PC-9 (cell line): ENCODE results near the gene LIPI. TPM values are rescaled to one million over a fixed set of nuclear protein-coding genes. Genes with fewer than 3 reads are reported as not detected.

Source experiments
- BruUV-seq: library from RNA; stranded (reverse); fragments of 400-500 nt; replicated peaks from 2 replicates; lab custom pipeline; 2021; lab: Mats Ljungman, UMichigan
- CTCF ChIA-PET: fragments of 300-600 bp; sonication (Branson Sonifier 250); formaldehyde crosslinking; loops from one replicate; lab custom pipeline; 2022; ENCODE audit warnings: antibody characterized with exemption; lab: Charles Lee
- POLR2A ChIA-PET: fragments of 300-600 bp; sonication (Branson Sonifier 250); formaldehyde crosslinking; loops from one replicate; lab custom pipeline; 2022; ENCODE audit warnings: antibody characterized with exemption; ENCODE audit not compliant: unreplicated experiment; lab: Charles Lee
- DNase-seq, 2 experiments: peaks; one replicate each; pipeline versions ENCODE4 v3.0.0 to v3.0.0-alpha.2; 2015 to 2022; ENCODE audit warnings: mixed read lengths in 1 of 2
- H2AFZ ChIP-seq: fragments of 200-600 bp; sonication (generic); 2 replicates; pipeline ENCODE4 v1.8.1; 2017; ENCODE audit warnings: antibody characterized with exemption
- H3F3A ChIP-seq: fragments of 200-600 bp; sonication (generic); 2 replicates; pipeline ENCODE4 v1.8.1; 2017; ENCODE audit warnings: antibody characterized with exemption, mild to moderate bottlenecking, low read depth; ENCODE audit not compliant: insufficient read depth
- H3K27ac ChIP-seq: fragments of 200-600 bp; sonication (generic); 2 replicates; pipeline ENCODE4 v1.6.1; 2016; ENCODE audit warnings: mixed run types
- H3K27me3 ChIP-seq: fragments of 200-600 bp; sonication (generic); 2 replicates; pipeline ENCODE4 v1.6.1; 2016; ENCODE audit warnings: low read depth, mixed run types; ENCODE audit not compliant: insufficient read depth
- H3K36me3 ChIP-seq: fragments of 200-600 bp; sonication (generic); 2 replicates; pipeline ENCODE4 v1.6.1; 2016; ENCODE audit warnings: low read depth, mixed run types
- H3K4me1 ChIP-seq: fragments of 200-600 bp; sonication (generic); replicated peaks from 2 replicates; pipeline ENCODE4 v1.6.1; 2016; ENCODE audit warnings: mixed run types; ENCODE audit not compliant: insufficient read depth
- H3K4me2 ChIP-seq: fragments of 200-600 bp; sonication (generic); 2 replicates; pipeline ENCODE4 v1.6.1; 2017; ENCODE audit warnings: mixed run types
- H3K4me3 ChIP-seq: fragments of 200-600 bp; sonication (generic); 2 replicates; pipeline ENCODE4 v1.6.1; 2016; ENCODE audit warnings: mixed run types
- H3K79me2 ChIP-seq: fragments of 200-600 bp; sonication (generic); 2 replicates; pipeline ENCODE4 v1.6.1; 2017; ENCODE audit warnings: low read depth, mixed run types
- H3K9me2 ChIP-seq: fragments of 200-600 bp; sonication (generic); 2 replicates; pipeline ENCODE4 v1.8.1; 2017; ENCODE audit warnings: mild to moderate bottlenecking; ENCODE audit not compliant: insufficient read depth
- H3K9me3 ChIP-seq: fragments of 200-600 bp; sonication (generic); 2 replicates; pipeline ENCODE4 v1.8.1; 2016; ENCODE audit warnings: low read depth; ENCODE audit not compliant: insufficient read depth
- H4K20me1 ChIP-seq: fragments of 200-600 bp; sonication (generic); 2 replicates; pipeline ENCODE4 v1.8.1; 2017; ENCODE audit not compliant: insufficient read depth
- CTCF ChIP-seq: fragments of 200-600 bp; sonication (generic); conservative IDR thresholded peaks from 2 replicates; pipeline ENCODE4 v1.6.1; 2017; ENCODE audit warnings: mixed run types, antibody characterized with exemption, mild to moderate bottlenecking, moderate library complexity
- EZH2 ChIP-seq: fragments of 200-600 bp; sonication (generic); IDR thresholded peaks from 2 replicates; pipeline ENCODE4 v1.8.0; 2017; ENCODE audit warnings: antibody characterized with exemption, low read depth
- intact Hi-C: fragments of 100-400 bp; cut with micrococcal nuclease; formaldehyde crosslinking; loops from one replicate; pipeline ENCODE4 v1.10.0; 2022; ENCODE audit not compliant: unreplicated experiment
- total RNA-seq: library from RNA; stranded (reverse); gene quantifications from 2 replicates; pipeline ENCODE4 v1.2.3, GENCODE V29; 2021

LIPI gene
- total RNA-seq, 1 experiment from 2014 or later: not detected

GRCh38 chr21:14097881-14098499 lies 112.8 kb downstream of the LIPI start:
- POLR2A ChIA-PET: no interaction called here
- intact Hi-C loops: no loop called here
- no peaks in the 10 kb centered on the region for H3F3A ChIP-seq

DNA sequence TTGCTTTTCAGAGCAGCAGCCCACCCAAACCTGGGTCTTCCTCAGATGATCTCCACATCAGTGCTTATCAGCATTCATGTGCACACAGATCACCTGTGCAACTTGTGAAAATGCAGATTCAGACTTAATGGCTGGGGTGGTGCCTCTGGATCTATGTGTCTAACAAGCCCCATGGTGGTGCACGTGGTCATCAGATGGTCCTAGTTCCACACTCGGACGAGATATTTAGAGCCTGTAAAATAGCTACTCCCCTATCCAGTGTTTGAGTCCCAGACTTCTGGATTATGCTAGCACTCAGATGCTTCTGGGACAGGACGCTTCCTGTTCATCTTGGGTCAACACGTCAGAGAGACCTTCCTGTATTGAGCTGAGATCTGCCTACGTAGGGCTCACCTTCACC lies 114.2 kb downstream of the LIPI start:
- no peak for DNase-seq
- H3K27ac ChIP-seq: no peak overlapping the region
- H3K36me3 ChIP-seq: no peaks in the 10 kb centered on the region
- H3K4me1 ChIP-seq: no peaks in the 10 kb centered on the region
- no peaks in the 10 kb centered on the region for H3K9me2 ChIP-seq
- no peak overlapping the region for H3K4me2 ChIP-seq
- no peaks in the 10 kb centered on the region for H3K79me2 ChIP-seq
- no peaks in the 10 kb centered on the region for H3F3A ChIP-seq
- no peak overlapping the region for H2AFZ ChIP-seq
- no peaks in the 10 kb centered on the region for H3K9me3 ChIP-seq
- no peak overlapping the region for H3K4me3 ChIP-seq
- H4K20me1 ChIP-seq: no peaks in the 10 kb centered on the region
- TF ChIP-seq EZH2 (no peak), CTCF (no peak)
- BruUV-seq: no TSS peak
- POLR2A ChIA-PET: no interaction called here
- no peaks in the 10 kb centered on the region for H3K27me3 ChIP-seq
- intact Hi-C loops: no loop called here
- CTCF ChIA-PET: no interaction called here

More at GRCh38 chr21:14097881-14098499, 112.8 kb downstream of the LIPI start:
- no TSS peak for BruUV-seq
- Histone ChIP-seq H4K20me1 (no peaks in the 10 kb centered on the region), H3K27me3 (no peaks in the 10 kb centered on the region), H3K79me2 (no peaks in the 10 kb centered on the region), H3K9me2 (no peaks in the 10 kb centered on the region), H3K36me3 (no peaks in the 10 kb centered on the region), H3K9me3 (no peaks in the 10 kb centered on the region), H3K4me2 (no peak overlapping the region), H3K4me3 (no peak overlapping the region), H2AFZ (no peak overlapping the region), H3K4me1 (no peaks in the 10 kb centered on the region), H3K27ac (no peak overlapping the region)
- no peak for DNase-seq
- CTCF ChIA-PET: no interaction called here
- TF ChIP-seq EZH2: no peak
- no peak for TF ChIP-seq CTCF

DNA sequence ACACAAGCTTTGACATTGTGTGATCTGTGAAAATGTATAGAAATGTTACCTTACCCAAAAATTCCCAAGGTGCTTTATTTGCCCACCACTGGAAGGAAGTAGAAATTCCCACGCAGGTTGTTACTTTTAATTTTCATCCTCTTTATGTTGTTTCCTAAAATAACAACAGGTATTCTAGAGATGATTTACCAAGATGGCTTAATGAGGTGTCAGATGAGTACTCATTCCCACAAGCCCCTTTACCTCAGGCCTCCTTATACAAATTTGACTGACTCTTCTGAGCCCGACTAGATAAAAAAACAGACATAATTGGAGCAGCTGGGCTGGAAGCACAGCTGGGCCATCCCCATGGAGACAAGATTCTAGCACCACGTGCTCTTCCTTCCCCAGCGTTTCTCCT lies 114.6 kb downstream of the LIPI start:
- no TSS peak for BruUV-seq
- Histone ChIP-seq H3K4me1 (no peaks in the 10 kb centered on the region), H4K20me1 (no peaks in the 10 kb centered on the region), H2AFZ (no peak overlapping the region), H3K27ac (no peak overlapping the region), H3K27me3 (no peaks in the 10 kb centered on the region), H3K9me3 (no peaks in the 10 kb centered on the region), H3K9me2 (no peaks in the 10 kb centered on the region), H3K36me3 (no peaks in the 10 kb centered on the region), H3K4me3 (no peak overlapping the region), H3K79me2 (no peaks in the 10 kb centered on the region), H3K4me2 (no peak overlapping the region), H3F3A (no peaks in the 10 kb centered on the region)
- CTCF ChIA-PET: no interaction called here
- no peak for DNase-seq
- POLR2A ChIA-PET: no interaction called here
- intact Hi-C loops: no loop called here
- TF ChIP-seq EZH2: no peak
- TF ChIP-seq CTCF: no peak
